Osteocyte (in vitro differentiated cells): Measurements from ENCODE around the gene SH3PXD2B. TPM values are rescaled to one million over a fixed set of nuclear protein-coding genes. Genes with fewer than 3 reads are reported as not detected.
A peak's percentile ranks its signal among the peaks of the same experiment; 100 is the strongest.

Source experiments
- DNase-seq: peaks from one replicate; pipeline ENCODE4 v3.0.0; 2021; ENCODE audit warnings: mixed read lengths; ENCODE audit not compliant: unreplicated experiment; ENCODE audit errors: extremely low spot score
- H3K27ac Mint-ChIP-seq: one replicate; pipeline ENCODE4 v1.8.0; 2021; ENCODE audit warnings: mild to moderate bottlenecking, mixed read lengths; ENCODE audit not compliant: unreplicated experiment
- H3K27me3 Mint-ChIP-seq: one replicate; pipeline ENCODE4 v1.8.0; 2021; ENCODE audit warnings: mixed read lengths; ENCODE audit not compliant: unreplicated experiment
- H3K36me3 Mint-ChIP-seq: one replicate; pipeline ENCODE4 v1.8.0; 2021; ENCODE audit warnings: mixed read lengths; ENCODE audit not compliant: unreplicated experiment
- H3K4me1 Mint-ChIP-seq: one replicate; pipeline ENCODE4 v1.8.0; 2021; ENCODE audit warnings: mixed read lengths; ENCODE audit not compliant: unreplicated experiment
- H3K4me3 Mint-ChIP-seq: one replicate; pipeline ENCODE4 v1.8.0; 2021; ENCODE audit warnings: mild to moderate bottlenecking, moderate library complexity, mixed read lengths; ENCODE audit not compliant: unreplicated experiment
- H3K9me3 Mint-ChIP-seq: one replicate; pipeline ENCODE4 v1.8.0; 2021; ENCODE audit warnings: mixed read lengths; ENCODE audit not compliant: unreplicated experiment
- total RNA-seq: library from RNA; stranded (reverse); gene quantifications from 2 replicates; pipeline ENCODE4 v1.2.1, GENCODE V29; 2021
- TF ChIP-seq, protein P1 (sequence below): fragments of 200-600 bp; sonication (generic); IDR thresholded peaks from 2 replicates; pipeline ENCODE4 v1.5.0; 2021; ENCODE audit warnings: antibody characterized with exemption, mild to moderate bottlenecking, moderate library complexity

Gene SH3PXD2B
- total RNA-seq, 1 donor from 2014 or later: 114 TPM

DNA sequence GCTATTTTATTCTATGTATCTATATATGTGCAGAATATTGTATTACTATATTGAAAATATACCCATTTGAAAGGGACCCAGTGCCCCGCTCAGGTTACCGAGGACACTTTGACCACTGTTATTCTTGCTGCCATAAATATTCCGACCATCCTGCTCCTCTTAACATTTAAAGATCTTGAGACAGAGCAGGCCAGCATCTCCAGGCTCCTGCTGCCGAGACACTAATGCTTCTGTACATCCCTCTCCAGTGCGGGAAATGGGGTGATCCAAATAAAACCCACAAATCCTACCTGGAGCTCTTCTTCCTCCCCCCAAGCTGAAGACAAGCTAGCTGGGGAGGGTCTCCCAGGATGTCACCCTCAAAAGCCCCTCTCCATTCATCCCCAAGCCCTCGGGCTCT lies 3.9 kb downstream of the SH3PXD2B start:
- Mint-ChIP-seq H3K4me1 (peaks cover 72% of the 10 kb centered on the region), H3K36me3 (peaks cover 17% of the 10 kb centered on the region)

DNA sequence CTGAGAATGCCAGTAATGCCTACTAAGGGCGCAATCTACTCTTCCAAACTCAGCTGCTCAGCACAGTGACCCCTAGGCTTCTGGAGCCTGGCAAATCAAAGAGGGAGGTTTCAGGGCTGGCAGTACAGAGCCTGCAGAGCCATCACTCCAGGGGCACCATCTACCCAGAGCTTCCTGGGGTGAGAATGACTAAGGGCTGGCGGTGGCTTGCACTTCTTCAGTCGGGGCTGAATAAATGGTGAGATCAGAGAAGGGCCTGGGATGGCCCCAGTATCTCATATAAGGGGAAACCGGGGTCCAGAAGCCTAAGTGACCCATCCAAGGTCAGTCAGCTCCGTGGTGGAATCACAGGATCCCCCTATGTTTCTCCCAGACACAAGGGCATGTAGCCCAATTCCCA lies 5.3 kb downstream of the SH3PXD2B start:
- no peak overlapping the region for H3K27ac Mint-ChIP-seq
- TF ChIP-seq, protein P1, sequence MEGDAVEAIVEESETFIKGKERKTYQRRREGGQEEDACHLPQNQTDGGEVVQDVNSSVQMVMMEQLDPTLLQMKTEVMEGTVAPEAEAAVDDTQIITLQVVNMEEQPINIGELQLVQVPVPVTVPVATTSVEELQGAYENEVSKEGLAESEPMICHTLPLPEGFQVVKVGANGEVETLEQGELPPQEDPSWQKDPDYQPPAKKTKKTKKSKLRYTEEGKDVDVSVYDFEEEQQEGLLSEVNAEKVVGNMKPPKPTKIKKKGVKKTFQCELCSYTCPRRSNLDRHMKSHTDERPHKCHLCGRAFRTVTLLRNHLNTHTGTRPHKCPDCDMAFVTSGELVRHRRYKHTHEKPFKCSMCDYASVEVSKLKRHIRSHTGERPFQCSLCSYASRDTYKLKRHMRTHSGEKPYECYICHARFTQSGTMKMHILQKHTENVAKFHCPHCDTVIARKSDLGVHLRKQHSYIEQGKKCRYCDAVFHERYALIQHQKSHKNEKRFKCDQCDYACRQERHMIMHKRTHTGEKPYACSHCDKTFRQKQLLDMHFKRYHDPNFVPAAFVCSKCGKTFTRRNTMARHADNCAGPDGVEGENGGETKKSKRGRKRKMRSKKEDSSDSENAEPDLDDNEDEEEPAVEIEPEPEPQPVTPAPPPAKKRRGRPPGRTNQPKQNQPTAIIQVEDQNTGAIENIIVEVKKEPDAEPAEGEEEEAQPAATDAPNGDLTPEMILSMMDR: no peak
- no peaks in the 10 kb centered on the region for H3K27me3 Mint-ChIP-seq
- H3K4me3 Mint-ChIP-seq: no peak overlapping the region
- no peak for DNase-seq
- peaks cover 17% of the 10 kb centered on the region for H3K36me3 Mint-ChIP-seq
- peaks cover 78% of the 10 kb centered on the region for H3K4me1 Mint-ChIP-seq
- no peaks in the 10 kb centered on the region for H3K9me3 Mint-ChIP-seq

More for the DNA sequence above, 3.9 kb downstream of the SH3PXD2B start:
- TF ChIP-seq, protein P1: no peak
- H3K4me3 Mint-ChIP-seq: no peak overlapping the region
- no peaks in the 10 kb centered on the region for H3K9me3 Mint-ChIP-seq
- no peaks in the 10 kb centered on the region for H3K27me3 Mint-ChIP-seq
- DNase-seq: no peak
- H3K27ac Mint-ChIP-seq: peak overlapping the region; percentile 88

DNA sequence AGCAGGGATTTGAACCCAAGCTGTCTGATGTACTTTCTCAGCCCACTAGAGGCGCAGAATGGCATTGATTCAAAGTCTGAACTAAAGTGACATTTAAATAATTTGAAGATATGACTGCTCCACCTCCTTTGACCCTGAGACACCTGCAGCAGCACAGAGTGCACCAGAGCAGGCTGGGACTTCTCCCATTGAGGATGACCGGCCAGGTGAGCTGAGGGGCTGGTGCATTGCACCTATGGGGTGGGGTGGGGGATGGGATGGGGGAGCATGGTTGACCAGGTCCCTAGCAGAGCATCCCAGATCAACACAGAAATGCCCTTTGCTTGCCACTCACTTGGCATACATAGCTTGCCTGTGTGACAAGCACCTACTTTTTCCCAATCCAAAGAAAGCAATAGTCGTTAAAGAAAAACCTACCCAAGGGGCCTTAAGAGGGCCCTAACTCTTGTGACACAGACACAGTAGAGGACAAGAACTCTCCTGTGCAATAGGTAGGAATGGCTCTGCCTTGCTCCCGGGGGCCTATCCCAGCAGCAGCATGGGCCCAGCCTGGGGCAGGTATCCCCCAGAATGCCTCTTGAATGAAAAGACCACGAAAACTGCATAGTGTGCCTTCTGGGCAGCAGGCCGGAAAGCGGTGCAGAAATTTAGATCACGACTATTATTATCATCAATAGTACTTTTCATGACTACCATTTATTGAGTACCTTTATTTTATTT lies 6.5 kb downstream of the SH3PXD2B start:
- Mint-ChIP-seq H3K36me3 (peaks cover 17% of the 10 kb centered on the region), H3K4me1 (peaks cover 88% of the 10 kb centered on the region), H3K9me3 (no peaks in the 10 kb centered on the region), H3K27ac (no peak overlapping the region), H3K4me3 (no peak overlapping the region), H3K27me3 (no peaks in the 10 kb centered on the region)
- no peak for DNase-seq
- TF ChIP-seq, protein P1: no peak

DNA sequence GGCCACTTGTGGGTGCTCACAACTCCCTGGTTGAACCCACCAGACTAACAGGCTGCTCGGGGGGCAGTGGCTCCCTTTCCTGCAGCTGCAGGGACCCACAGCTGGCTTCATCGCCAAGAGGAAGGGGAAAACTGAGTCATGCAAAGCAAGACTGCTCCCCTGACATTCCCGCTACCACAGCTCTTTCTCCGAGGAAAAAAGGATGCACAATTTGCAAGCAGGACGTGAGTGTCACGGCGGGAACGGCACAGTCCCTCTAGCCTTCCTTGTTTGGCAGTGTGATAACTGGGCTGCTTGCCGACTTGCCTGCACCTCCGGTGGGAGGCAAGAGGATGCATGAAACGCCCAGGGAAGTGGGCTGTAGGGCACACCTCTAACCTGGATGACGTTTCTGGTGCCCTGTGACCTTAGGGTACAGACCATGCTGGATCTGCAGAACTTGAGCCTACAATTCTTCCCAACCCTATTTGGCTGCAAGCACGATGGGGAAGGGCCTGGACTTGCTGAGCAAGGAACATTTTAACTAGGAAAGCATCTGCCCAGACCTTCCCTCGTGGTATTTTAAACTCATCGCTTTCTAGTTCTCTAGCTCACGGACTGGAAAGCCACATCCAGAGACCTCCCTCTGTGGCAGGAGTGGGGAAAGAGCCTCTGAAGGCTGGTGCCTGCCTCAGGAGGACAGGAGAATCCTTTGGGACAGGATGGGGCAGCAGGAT lies 7.8 kb downstream of the SH3PXD2B start:
- Mint-ChIP-seq H3K36me3 (peaks cover 17% of the 10 kb centered on the region), H3K27ac (no peak overlapping the region), H3K9me3 (no peaks in the 10 kb centered on the region), H3K27me3 (no peaks in the 10 kb centered on the region), H3K4me1 (peaks cover 79% of the 10 kb centered on the region), H3K4me3 (peak overlapping the region; percentile 44)
- TF ChIP-seq, protein P1: no peak
- DNase-seq: no peak

DNA sequence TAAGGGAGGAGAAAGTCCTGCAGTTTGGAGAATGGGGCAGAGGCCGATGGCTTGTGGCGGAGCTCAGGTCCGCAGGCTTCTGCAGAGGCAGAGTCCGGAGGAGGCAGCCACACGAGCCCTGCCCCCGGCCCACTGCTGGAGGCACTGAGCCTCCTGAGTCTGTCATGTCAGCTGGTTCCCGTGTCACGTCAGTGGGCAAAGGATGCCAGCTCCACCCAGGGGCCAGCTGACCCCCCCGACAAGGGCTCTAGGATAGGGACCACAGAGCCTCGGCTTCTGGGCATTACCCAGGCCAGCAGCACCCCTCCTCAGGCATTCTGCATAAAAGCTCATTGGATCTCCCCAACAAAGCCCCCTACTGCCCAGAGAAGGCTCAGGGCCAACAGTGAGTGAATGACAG lies 8.5 kb downstream of the SH3PXD2B start:
- Mint-ChIP-seq H3K9me3 (no peaks in the 10 kb centered on the region), H3K4me1 (peaks cover 73% of the 10 kb centered on the region), H3K27ac (no peak overlapping the region), H3K27me3 (no peaks in the 10 kb centered on the region), H3K4me3 (no peak overlapping the region), H3K36me3 (peaks cover 10% of the 10 kb centered on the region)
- TF ChIP-seq, protein P1: no peak
- no peak for DNase-seq
